Adipocyte (in vitro differentiated cells): Measurements from ENCODE around the gene GRM7.
A peak's percentile ranks its signal among the peaks of the same experiment; 100 is the strongest.

Source experiments
- DNase-seq: peaks from one replicate; pipeline ENCODE4 v3.0.0-alpha.2; 2015; ENCODE audit warnings: low read depth
- H3K27me3 ChIP-seq: replicated peaks from 2 replicates; pipeline ENCODE4 v1.7.0; 2013; ENCODE audit warnings: mild to moderate bottlenecking, low read length, moderate library complexity; ENCODE audit not compliant: control insufficient read depth, insufficient read depth
- H3K36me3 ChIP-seq: 2 replicates; pipeline ENCODE4 v1.7.0; 2013; ENCODE audit warnings: low read length, mild to moderate bottlenecking, moderate library complexity; ENCODE audit not compliant: control insufficient read depth, insufficient read depth, severe bottlenecking
- H3K4me1 ChIP-seq: 2 replicates; pipeline ENCODE4 v1.7.0; 2013; ENCODE audit warnings: mild to moderate bottlenecking, low read length, moderate library complexity; ENCODE audit not compliant: control insufficient read depth, insufficient read depth
- H3K4me3 ChIP-seq: 2 replicates; pipeline ENCODE4 v1.7.0; 2013; ENCODE audit warnings: mild to moderate bottlenecking, low read length, moderate library complexity
- H3K9ac ChIP-seq: 2 replicates; pipeline ENCODE4 v1.7.0; 2013; ENCODE audit warnings: mild to moderate bottlenecking, low read length, moderate library complexity
- H3K9me3 ChIP-seq: 2 replicates; pipeline ENCODE4 v1.7.0; 2013; ENCODE audit warnings: mild to moderate bottlenecking, low read length, moderate library complexity; ENCODE audit not compliant: control insufficient read depth

GRM7 gene

GRCh38 chr3:7621651-7622050, 760.7 kb downstream of the GRM7 start:
- no peaks in the 10 kb centered on the region for H3K36me3 ChIP-seq
- no peaks in the 10 kb centered on the region for H3K27me3 ChIP-seq
- H3K9me3 ChIP-seq = no peaks in the 10 kb centered on the region
- DNase-seq = no peak
- H3K4me1 ChIP-seq = no peaks in the 10 kb centered on the region
- H3K4me3 ChIP-seq = no peak overlapping the region
- H3K9ac ChIP-seq = no peak overlapping the region

GRCh38 chr3:7625021-7625420, 764.1 kb downstream of the GRM7 start:
- Histone ChIP-seq H3K4me1 (no peaks in the 10 kb centered on the region), H3K9ac (no peak overlapping the region), H3K4me3 (no peak overlapping the region), H3K9me3 (peaks cover 5% of the 10 kb centered on the region), H3K36me3 (no peaks in the 10 kb centered on the region), H3K27me3 (no peaks in the 10 kb centered on the region)
- no peak for DNase-seq

GRCh38 chr3:7630351-7630911, 769.5 kb downstream of the GRM7 start:
- H3K36me3 ChIP-seq = no peaks in the 10 kb centered on the region

GRCh38 chr3:7630925-7631324, 770.0 kb downstream of the GRM7 start:
- no peak for DNase-seq
- peak overlapping the region; percentile 70 for H3K4me3 ChIP-seq
- H3K27me3 ChIP-seq = no peaks in the 10 kb centered on the region
- H3K36me3 ChIP-seq = no peaks in the 10 kb centered on the region
- peaks cover 5% of the 10 kb centered on the region for H3K9me3 ChIP-seq
- peak overlapping the region; percentile 49 for H3K9ac ChIP-seq
- no peaks in the 10 kb centered on the region for H3K4me1 ChIP-seq

More at GRCh38 chr3:7630351-7630911, 769.5 kb downstream of the GRM7 start:
- H3K4me1 ChIP-seq = no peaks in the 10 kb centered on the region
- peak overlapping the region; percentile 70 for H3K4me3 ChIP-seq
- peaks cover 5% of the 10 kb centered on the region for H3K9me3 ChIP-seq
- no peaks in the 10 kb centered on the region for H3K27me3 ChIP-seq
- peak overlapping the region; percentile 49 for H3K9ac ChIP-seq
- no peak for DNase-seq

- H3K9ac ChIP-seq = no peak overlapping the region
- peaks cover 5% of the 10 kb centered on the region for H3K9me3 ChIP-seq
- no peaks in the 10 kb centered on the region for H3K36me3 ChIP-seq
- H3K27me3 ChIP-seq = no peaks in the 10 kb centered on the region
- no peak overlapping the region for H3K4me3 ChIP-seq
- H3K4me1 ChIP-seq = no peaks in the 10 kb centered on the region
- no peak for DNase-seq
These were observed 771.4 kb downstream of the GRM7 start for GRCh38 chr3:7632305-7632704.

- H3K4me1 ChIP-seq = peaks cover 5% of the 10 kb centered on the region
- H3K4me3 ChIP-seq = no peak overlapping the region
- no peaks in the 10 kb centered on the region for H3K27me3 ChIP-seq
- no peak for DNase-seq
- H3K9me3 ChIP-seq = no peaks in the 10 kb centered on the region
- H3K9ac ChIP-seq = no peak overlapping the region
- no peaks in the 10 kb centered on the region for H3K36me3 ChIP-seq
These were observed 776.8 kb downstream of the GRM7 start for GRCh38 chr3:7637694-7638093.

- H3K4me1 ChIP-seq = peaks cover 5% of the 10 kb centered on the region
- no peak for DNase-seq
- no peak overlapping the region for H3K9ac ChIP-seq
- no peak overlapping the region for H3K4me3 ChIP-seq
- H3K27me3 ChIP-seq = no peaks in the 10 kb centered on the region
- H3K9me3 ChIP-seq = no peaks in the 10 kb centered on the region
- no peaks in the 10 kb centered on the region for H3K36me3 ChIP-seq
These were observed 777.2 kb downstream of the GRM7 start for GRCh38 chr3:7638103-7638502.

- no peak for DNase-seq
- Histone ChIP-seq H3K4me3 (no peak overlapping the region), H3K9me3 (no peaks in the 10 kb centered on the region), H3K9ac (no peak overlapping the region), H3K36me3 (no peaks in the 10 kb centered on the region), H3K27me3 (no peaks in the 10 kb centered on the region), H3K4me1 (peaks cover 5% of the 10 kb centered on the region)
These were observed 779.9 kb downstream of the GRM7 start for GRCh38 chr3:7640787-7641186.

GRCh38 chr3:7646851-7647250, 785.9 kb downstream of the GRM7 start:
- DNase-seq = no peak
- Histone ChIP-seq H3K27me3 (no peaks in the 10 kb centered on the region), H3K9ac (no peak overlapping the region), H3K36me3 (no peaks in the 10 kb centered on the region), H3K4me3 (no peak overlapping the region), H3K9me3 (no peaks in the 10 kb centered on the region), H3K4me1 (no peaks in the 10 kb centered on the region)

GRCh38 chr3:7650466-7650865, 789.6 kb downstream of the GRM7 start:
- H3K4me1 ChIP-seq = no peaks in the 10 kb centered on the region
- H3K36me3 ChIP-seq = no peaks in the 10 kb centered on the region
- H3K9me3 ChIP-seq = no peaks in the 10 kb centered on the region
- H3K27me3 ChIP-seq = no peaks in the 10 kb centered on the region
- no peak overlapping the region for H3K9ac ChIP-seq
- DNase-seq = no peak
- no peak overlapping the region for H3K4me3 ChIP-seq

GRCh38 chr3:7651274-7651673, 790.4 kb downstream of the GRM7 start:
- no peak for DNase-seq
- H3K27me3 ChIP-seq = no peaks in the 10 kb centered on the region
- no peaks in the 10 kb centered on the region for H3K9me3 ChIP-seq
- no peak overlapping the region for H3K4me3 ChIP-seq
- no peak overlapping the region for H3K9ac ChIP-seq
- H3K36me3 ChIP-seq = no peaks in the 10 kb centered on the region
- no peaks in the 10 kb centered on the region for H3K4me1 ChIP-seq
